ENCODE data around the gene METTL23. TPM values are rescaled to one million over a fixed set of nuclear protein-coding genes. Genes with fewer than 3 reads are reported as not detected.
"Not testable (repeated sequence)": the region's sequence is repeated elsewhere in the genome, so short reads cannot be mapped to it uniquely, and the experiment has no call there.

Gene METTL23
- total RNA-seq, 4 donors from 2014 or later, result 11.2 to 34.1 (median 24.7) TPM; not detected in 1

GRCh38 chr17:76720941-76721340 lies 5.7 kb upstream of the METTL23 start:
- DNase-seq, result no peak
- no peak for TF ChIP-seq POLR2AphosphoS5 (IDR thresholded peaks at IDR 0.05)
- TF ChIP-seq CTCF (IDR thresholded peaks at IDR 0.05), result no peak
- TF ChIP-seq EP300 (IDR thresholded peaks at IDR 0.05; ENCODE audit: low read depth), result no peak
- H3K27ac ChIP-seq, result no peak overlapping the region
- WGBS, 2 donors (ENCODE audit: low coverage in 1 of 2), result 88 to 92% methylated on average over 2 to 9 of the region's 9 CpGs
- no peaks in the 10 kb centered on the region for H3K27me3 ChIP-seq
- in situ Hi-C loops (cut with MboI; ENCODE audit: low pct_ligation_motif_present in 1 of 4, low pct_unique_long_range_greater_than_20kb in 1 of 4, low sequenced_read_pairs in 3 of 4) (loop anchor here in 1 of 4 donors (25.0 kb wide), 1 partner anchor 184 kb away; the partner anchor contains the start of genes CYGB and PRCD), intact Hi-C loops (cut with DNase I; ENCODE audit: low total_unique reads) (loop anchor here (10.0 kb wide), 1 partner anchor 936 kb away; the partner anchor contains the start of gene UNK)
- peaks cover 0 to 71% (median 34%) of the 10 kb centered on the region in 4 donors for H3K36me3 ChIP-seq
- H3K9me3 ChIP-seq, result no peaks in the 10 kb centered on the region
- no peak overlapping the region for H3K4me3 ChIP-seq
- H3K4me1 ChIP-seq, result peaks cover 13 to 38% (median 22%) of the 10 kb centered on the region in 4 donors

DNA sequence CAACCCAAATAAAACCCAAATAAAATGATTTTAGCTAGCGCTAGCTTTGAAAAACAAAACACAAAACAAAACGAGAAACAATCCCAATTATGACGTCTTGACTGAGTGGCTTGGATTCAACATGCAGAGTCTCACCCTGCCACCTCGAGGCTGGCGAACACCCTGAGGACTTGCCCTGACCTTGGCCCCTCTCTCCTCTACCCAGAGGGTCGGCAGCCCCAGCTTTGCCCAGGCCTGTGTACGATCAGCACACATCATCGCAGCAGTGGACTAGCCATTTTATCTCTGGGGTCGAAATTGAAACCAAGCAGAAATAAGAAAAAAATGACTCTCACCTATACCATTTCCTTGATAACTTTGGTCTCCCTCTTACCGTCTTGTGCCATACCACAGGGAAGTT lies 5.2 kb upstream of the METTL23 start:
- DNase-seq, result no peak
- peaks cover 13 to 34% (median 22%) of the 10 kb centered on the region in 4 donors for H3K4me1 ChIP-seq
- H3K27me3 ChIP-seq, result no peaks in the 10 kb centered on the region
- no peaks in the 10 kb centered on the region for H3K9me3 ChIP-seq
- in situ Hi-C loops (cut with MboI; ENCODE audit: low pct_ligation_motif_present in 1 of 4, low pct_unique_long_range_greater_than_20kb in 1 of 4, low sequenced_read_pairs in 3 of 4), result loop anchor here in 1 of 4 donors (25.0 kb wide), 1 partner anchor 184 kb away; the partner anchor contains the start of genes CYGB and PRCD
- TF ChIP-seq POLR2A (IDR thresholded peaks at IDR 0.05), result no peak
- no peak for TF ChIP-seq CTCF (IDR thresholded peaks at IDR 0.05)
- no peak for TF ChIP-seq POLR2AphosphoS5 (IDR thresholded peaks at IDR 0.05)
- TF ChIP-seq EP300 (IDR thresholded peaks at IDR 0.05; ENCODE audit: low read depth), result no peak
- intact Hi-C loops (cut with DNase I; ENCODE audit: low total_unique reads), result loop anchor here (10.0 kb wide), 1 partner anchor 937 kb away; the partner anchor contains the start of gene UNK
- H3K27ac ChIP-seq, result no peak overlapping the region
- WGBS, 2 donors (ENCODE audit: low coverage in 1 of 2), result 86 to 92% methylated on average over 5 to 10 of the region's 10 CpGs
- peaks cover 0 to 66% (median 34%) of the 10 kb centered on the region in 4 donors for H3K36me3 ChIP-seq
- no peak overlapping the region for H3K4me3 ChIP-seq

DNA sequence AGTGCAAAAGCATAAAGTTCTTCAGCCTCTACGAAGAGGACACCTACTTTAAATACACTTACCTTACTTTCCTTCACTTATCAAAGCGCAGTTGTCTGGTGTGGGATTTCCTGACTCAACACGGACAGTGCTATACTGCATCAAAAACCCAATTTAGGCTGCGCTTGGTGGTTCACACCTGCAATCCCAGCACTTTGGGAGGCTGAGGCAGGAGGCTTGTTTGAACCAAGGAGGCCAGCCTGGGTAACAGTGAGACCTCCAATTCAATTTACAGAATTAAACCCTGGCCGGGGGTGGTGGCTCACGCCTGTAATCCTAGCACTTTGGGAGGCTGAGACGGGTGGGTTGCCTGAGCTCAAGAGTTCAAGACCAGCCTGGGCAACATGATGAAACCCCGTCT lies 4.4 kb upstream of the METTL23 start:
- no peak for DNase-seq
- 83 to 91% methylated on average over 4 to 8 of the region's 8 CpGs for WGBS, 2 donors (ENCODE audit: low coverage in 1 of 2)
- Histone ChIP-seq H3K4me1 (peaks cover 13 to 31% (median 24%) of the 10 kb centered on the region in 4 donors), H3K27ac (no peak overlapping the region), H3K4me3 (no peak overlapping the region), H3K27me3 (no peaks in the 10 kb centered on the region), H3K36me3 (peaks cover 0 to 60% (median 31%) of the 10 kb centered on the region in 4 donors), H3K9me3 (no peaks in the 10 kb centered on the region)
- intact Hi-C loops (cut with DNase I; ENCODE audit: low total_unique reads), result loop anchor here (10.0 kb wide), 1 partner anchor 937 kb away; the partner anchor contains the start of gene UNK
- no peak for TF ChIP-seq EP300 (IDR thresholded peaks at IDR 0.05; ENCODE audit: low read depth)
- TF ChIP-seq POLR2A (IDR thresholded peaks at IDR 0.05), result no peak
- TF ChIP-seq CTCF (IDR thresholded peaks at IDR 0.05), result no peak
- no peak for TF ChIP-seq POLR2AphosphoS5 (IDR thresholded peaks at IDR 0.05)
- in situ Hi-C loops (cut with MboI; ENCODE audit: low pct_ligation_motif_present in 1 of 4, low pct_unique_long_range_greater_than_20kb in 1 of 4, low sequenced_read_pairs in 3 of 4), result loop anchor here in 1 of 4 donors (25.0 kb wide), 1 partner anchor 185 kb away; the partner anchor contains the start of genes CYGB and PRCD

- Histone ChIP-seq H3K36me3 (peaks cover 0 to 56% (median 28%) of the 10 kb centered on the region in 4 donors), H3K4me1 (peaks cover 18 to 38% (median 31%) of the 10 kb centered on the region in 4 donors)
- H3K27me3 ChIP-seq, H3K9me3 ChIP-seq, H3K4me3 ChIP-seq, DNase-seq, H3K27ac ChIP-seq: not testable (repeated sequence)
- WGBS, 2 donors (ENCODE audit: low coverage in 1 of 2), result 74 to 93% methylated on average over 3 to 8 of the region's 8 CpGs
- in situ Hi-C loops (cut with MboI; ENCODE audit: low pct_ligation_motif_present in 1 of 4, low pct_unique_long_range_greater_than_20kb in 1 of 4, low sequenced_read_pairs in 3 of 4), result loop anchor here in 1 of 4 donors (25.0 kb wide), 1 partner anchor 186 kb away; the partner anchor contains the start of genes CYGB and PRCD
- intact Hi-C loops (cut with DNase I; ENCODE audit: low total_unique reads), result loop anchor here (10.0 kb wide), 1 partner anchor 938 kb away; the partner anchor contains the start of gene UNK
Measured at GRCh38 chr17:76722977-76723376, 3.7 kb upstream of the METTL23 start.

Data from transverse colon (tissue), 4 donors.